Fibroblast of lung (primary cell): ENCODE measurements around the gene MPRIP. TPM values are rescaled to one million over a fixed set of nuclear protein-coding genes. Genes with fewer than 3 reads are reported as not detected.

Source experiments
- DNase-seq, 2 donors: peaks; one replicate each; pipeline versions ENCODE4 v3.0.0 to v3.0.0-alpha.2; 2010; ENCODE audit warnings: low read depth in 2 of 2
- H2AFZ ChIP-seq: 2 replicates; pipeline ENCODE4 v1.5.1; 2012; ENCODE audit warnings: low read length, control low read depth, inconsistent platforms
- H3K27ac ChIP-seq: 2 replicates; pipeline ENCODE4 v1.5.1; 2011; ENCODE audit warnings: low read length, control low read depth; ENCODE audit not compliant: insufficient read depth
- H3K27me3 ChIP-seq: 2 replicates; pipeline ENCODE4 v1.5.1; 2011; ENCODE audit warnings: mild to moderate bottlenecking, low read length; ENCODE audit not compliant: control insufficient read depth, insufficient read depth
- H3K36me3 ChIP-seq: 2 replicates; pipeline ENCODE4 v1.5.1; 2011; ENCODE audit warnings: low read length; ENCODE audit not compliant: control insufficient read depth, insufficient read depth
- H3K4me1 ChIP-seq: 2 replicates; pipeline ENCODE4 v1.5.1; 2011; ENCODE audit warnings: low read length; ENCODE audit not compliant: control insufficient read depth, insufficient read depth; ENCODE audit errors: extremely low read depth
- H3K4me2 ChIP-seq: 2 replicates; pipeline ENCODE4 v1.5.1; 2011; ENCODE audit warnings: low read length, control low read depth; ENCODE audit not compliant: insufficient read depth; ENCODE audit errors: extremely low read depth
- H3K4me3 ChIP-seq, 4 experiments: fragments of 200-600 bp in 1 of 4; sonication (generic) in 1 of 4; replicated peaks in 1 of 4; 2 replicates each; pipeline ENCODE4 v1.5.1; 2011 to 2016; ENCODE audit warnings: low read length in 4 of 4, low read depth in 3 of 4, mild to moderate bottlenecking in 3 of 4, control low read depth in 2 of 4, inconsistent platforms in 1 of 4, mixed read lengths in 1 of 4; ENCODE audit not compliant: insufficient read depth in 1 of 4; ENCODE audit errors: control extremely low read depth in 1 of 4
- H3K79me2 ChIP-seq: 2 replicates; pipeline ENCODE4 v1.5.1; 2012; ENCODE audit warnings: mild to moderate bottlenecking, low read length, inconsistent platforms; ENCODE audit not compliant: control insufficient read depth, insufficient read depth
- H3K9ac ChIP-seq: 2 replicates; pipeline ENCODE4 v1.5.1; 2011; ENCODE audit warnings: mild to moderate bottlenecking, low read length, control low read depth; ENCODE audit not compliant: insufficient read depth
- H3K9me3 ChIP-seq: 2 replicates; pipeline ENCODE4 v1.5.1; 2012; ENCODE audit warnings: low read depth, low read length; ENCODE audit not compliant: control insufficient read depth, insufficient read depth
- H4K20me1 ChIP-seq: 2 replicates; pipeline ENCODE4 v1.5.1; 2011; ENCODE audit warnings: low read length; ENCODE audit not compliant: control insufficient read depth, insufficient read depth; ENCODE audit errors: extremely low read depth
- EZH2 ChIP-seq: IDR thresholded peaks from 2 replicates; pipeline ENCODE4 v1.5.1; 2012; ENCODE audit warnings: low read length, control low read depth, mild to moderate bottlenecking; ENCODE audit errors: missing control alignments
- polyA plus RNA-seq, 2 donors: library from polyadenylated mRNA; depleted of rRNA in 1 of 2; stranded (reverse) in 1 of 2; unstranded in 1 of 2; fragments of >200 nt; gene quantifications; 2 replicates each; pipeline ENCODE4 v1.2.1, GENCODE V29; 2011 to 2012; ENCODE audit warnings: missing spikeins in 1 of 2
- total RNA-seq: library from RNA; depleted of rRNA; stranded (reverse); fragments of >200 nt; gene quantifications from 2 replicates; pipeline ENCODE4 v1.2.1, GENCODE V29; 2014
- TF ChIP-seq, protein P1 (sequence below), 2 donors: IDR thresholded peaks in 1 of 2; conservative IDR thresholded peaks in 1 of 2; 1 replicate in 1 of 2; 2 replicates in 1 of 2; pipeline ENCODE4 v1.5.1; 2011 to 2012; ENCODE audit warnings: low read length in 2 of 2, control low read depth in 1 of 2, inconsistent platforms in 1 of 2, low read depth in 1 of 2, mild to moderate bottlenecking in 1 of 2

Gene MPRIP
- total and polyA plus RNA-seq, 2 donors (not counting 1 experiment from before 2014, with no cell fraction given), result 104 to 124 TPM

DNA sequence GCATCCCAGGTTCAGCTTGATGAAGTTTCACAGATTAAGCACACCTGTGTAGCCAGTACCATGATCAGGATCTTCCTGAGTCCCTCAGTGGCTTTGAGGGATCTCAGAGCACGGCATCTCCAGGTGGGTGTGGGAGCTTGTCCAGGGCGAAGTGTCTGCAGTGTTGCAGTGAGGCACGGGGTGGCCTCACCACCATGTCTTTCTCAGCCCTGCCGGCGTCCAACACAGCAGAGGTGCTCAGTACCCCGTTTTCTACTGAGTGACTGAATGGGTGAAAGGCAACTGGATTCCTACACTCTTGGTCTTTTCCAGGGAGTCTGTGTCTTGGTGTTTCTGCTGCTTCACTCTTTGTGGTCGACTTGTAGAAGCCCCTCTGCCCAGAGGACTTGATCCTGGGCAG, 63.7 kb downstream of the MPRIP start:
- DNase-seq, result no peak
- Histone ChIP-seq H3K9me3 (no peaks in the 10 kb centered on the region), H3K36me3 (no peaks in the 10 kb centered on the region), H3K79me2 (peaks cover 74% of the 10 kb centered on the region), H3K4me2 (no peak overlapping the region), H3K27me3 (no peaks in the 10 kb centered on the region), H3K4me1 (peaks cover 29% of the 10 kb centered on the region), H4K20me1 (no peaks in the 10 kb centered on the region), H3K4me3 (no peak overlapping the region), H2AFZ (no peak overlapping the region), H3K27ac (peak overlapping the region; percentile 32), H3K9ac (no peak overlapping the region)
- TF ChIP-seq EZH2, result no peak
- TF ChIP-seq, protein P1, sequence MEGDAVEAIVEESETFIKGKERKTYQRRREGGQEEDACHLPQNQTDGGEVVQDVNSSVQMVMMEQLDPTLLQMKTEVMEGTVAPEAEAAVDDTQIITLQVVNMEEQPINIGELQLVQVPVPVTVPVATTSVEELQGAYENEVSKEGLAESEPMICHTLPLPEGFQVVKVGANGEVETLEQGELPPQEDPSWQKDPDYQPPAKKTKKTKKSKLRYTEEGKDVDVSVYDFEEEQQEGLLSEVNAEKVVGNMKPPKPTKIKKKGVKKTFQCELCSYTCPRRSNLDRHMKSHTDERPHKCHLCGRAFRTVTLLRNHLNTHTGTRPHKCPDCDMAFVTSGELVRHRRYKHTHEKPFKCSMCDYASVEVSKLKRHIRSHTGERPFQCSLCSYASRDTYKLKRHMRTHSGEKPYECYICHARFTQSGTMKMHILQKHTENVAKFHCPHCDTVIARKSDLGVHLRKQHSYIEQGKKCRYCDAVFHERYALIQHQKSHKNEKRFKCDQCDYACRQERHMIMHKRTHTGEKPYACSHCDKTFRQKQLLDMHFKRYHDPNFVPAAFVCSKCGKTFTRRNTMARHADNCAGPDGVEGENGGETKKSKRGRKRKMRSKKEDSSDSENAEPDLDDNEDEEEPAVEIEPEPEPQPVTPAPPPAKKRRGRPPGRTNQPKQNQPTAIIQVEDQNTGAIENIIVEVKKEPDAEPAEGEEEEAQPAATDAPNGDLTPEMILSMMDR (conservative IDR thresholded peaks at IDR 0.05 in 1 of 2, IDR thresholded peaks at IDR 0.05 in 1 of 2; ENCODE audit: low read depth in 1 of 2, low read length in 2 of 2), result no peak

DNA sequence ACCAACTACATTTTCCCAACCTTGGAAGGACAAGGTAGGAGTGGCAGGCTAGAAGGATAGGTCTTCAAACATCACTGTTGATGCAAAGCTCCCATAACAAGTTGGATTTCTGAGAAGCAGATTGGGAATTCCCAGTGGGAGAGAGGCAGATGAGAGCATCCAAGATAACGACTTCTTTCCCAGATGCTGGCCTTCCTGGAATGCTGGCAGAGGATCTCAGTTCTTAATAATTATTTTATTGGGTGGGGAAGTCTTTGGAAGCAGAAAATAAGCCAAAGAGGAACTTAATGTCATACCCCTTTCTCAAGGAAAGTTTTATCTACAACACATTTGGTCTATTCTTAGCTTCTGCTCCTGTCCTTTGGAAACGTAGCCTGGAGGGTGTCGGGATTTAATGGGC, 64.5 kb downstream of the MPRIP start:
- Histone ChIP-seq H3K9ac (no peak overlapping the region), H4K20me1 (no peaks in the 10 kb centered on the region), H3K27me3 (no peaks in the 10 kb centered on the region), H3K4me2 (no peak overlapping the region), H3K36me3 (no peaks in the 10 kb centered on the region), H3K9me3 (no peaks in the 10 kb centered on the region), H3K79me2 (peaks cover 78% of the 10 kb centered on the region), H3K4me3 (no peak overlapping the region), H2AFZ (no peak overlapping the region), H3K27ac (peak overlapping the region; percentile 32), H3K4me1 (peaks cover 29% of the 10 kb centered on the region)
- TF ChIP-seq, protein P1 (conservative IDR thresholded peaks at IDR 0.05 in 1 of 2, IDR thresholded peaks at IDR 0.05 in 1 of 2; ENCODE audit: low read depth in 1 of 2, low read length in 2 of 2), result no peak
- TF ChIP-seq EZH2, result no peak
- peak in 1 of 2 donors; percentile 17 for DNase-seq

DNA sequence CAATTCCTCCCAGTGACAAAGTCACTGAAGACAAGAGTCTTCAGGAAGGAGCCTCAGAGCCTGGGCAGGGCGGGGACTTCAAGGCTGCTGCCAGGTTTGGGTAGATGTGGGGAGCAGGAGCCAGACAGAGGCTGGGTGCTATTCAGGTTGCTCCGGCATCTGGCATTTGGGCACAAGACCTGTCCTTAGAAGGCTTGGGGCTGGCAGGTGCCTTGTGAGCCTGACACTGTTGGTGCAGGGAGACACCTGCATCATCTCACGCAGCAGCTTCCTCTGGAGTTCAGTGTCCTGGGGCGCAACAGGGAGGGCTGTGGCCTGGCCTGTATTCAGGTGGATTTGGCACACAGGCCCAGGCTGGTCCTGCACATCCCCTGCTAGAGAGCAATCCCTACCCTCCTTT, 65.0 kb downstream of the MPRIP start:
- Histone ChIP-seq H3K36me3 (no peaks in the 10 kb centered on the region), H3K4me2 (no peak overlapping the region), H2AFZ (no peak overlapping the region), H3K4me3 (no peak overlapping the region), H4K20me1 (no peaks in the 10 kb centered on the region), H3K9me3 (no peaks in the 10 kb centered on the region), H3K9ac (no peak overlapping the region), H3K79me2 (peaks cover 80% of the 10 kb centered on the region), H3K4me1 (peaks cover 29% of the 10 kb centered on the region), H3K27ac (no peak overlapping the region), H3K27me3 (no peaks in the 10 kb centered on the region)
- no peak for TF ChIP-seq EZH2
- TF ChIP-seq, protein P1 (conservative IDR thresholded peaks at IDR 0.05 in 1 of 2, IDR thresholded peaks at IDR 0.05 in 1 of 2; ENCODE audit: low read depth in 1 of 2, low read length in 2 of 2), result no peak
- DNase-seq, result no peak
